LNCaP clone FGC (cell line): ENCODE results near the gene ZMYND10.

Source experiments
- DNase-seq: peaks from one replicate; pipeline ENCODE4 v3.0.0-alpha.2; 2011; ENCODE audit warnings: low read depth
- H3K4me3 ChIP-seq: 2 replicates; pipeline ENCODE4 v1.5.1; 2011; ENCODE audit warnings: mild to moderate bottlenecking, low read depth, low read length, control low read depth
- TF ChIP-seq, protein P1 (sequence below): IDR thresholded peaks from 2 replicates; pipeline ENCODE4 v1.5.1; 2012; ENCODE audit warnings: mild to moderate bottlenecking; ENCODE audit not compliant: control insufficient read depth, insufficient read depth; ENCODE audit errors: extremely low read depth

ZMYND10 gene

GRCh38 chr3:50378757-50379156, 33.2 kb upstream of the ZMYND10 start:
- no peak overlapping the region for H3K4me3 ChIP-seq
- TF ChIP-seq, protein P1, sequence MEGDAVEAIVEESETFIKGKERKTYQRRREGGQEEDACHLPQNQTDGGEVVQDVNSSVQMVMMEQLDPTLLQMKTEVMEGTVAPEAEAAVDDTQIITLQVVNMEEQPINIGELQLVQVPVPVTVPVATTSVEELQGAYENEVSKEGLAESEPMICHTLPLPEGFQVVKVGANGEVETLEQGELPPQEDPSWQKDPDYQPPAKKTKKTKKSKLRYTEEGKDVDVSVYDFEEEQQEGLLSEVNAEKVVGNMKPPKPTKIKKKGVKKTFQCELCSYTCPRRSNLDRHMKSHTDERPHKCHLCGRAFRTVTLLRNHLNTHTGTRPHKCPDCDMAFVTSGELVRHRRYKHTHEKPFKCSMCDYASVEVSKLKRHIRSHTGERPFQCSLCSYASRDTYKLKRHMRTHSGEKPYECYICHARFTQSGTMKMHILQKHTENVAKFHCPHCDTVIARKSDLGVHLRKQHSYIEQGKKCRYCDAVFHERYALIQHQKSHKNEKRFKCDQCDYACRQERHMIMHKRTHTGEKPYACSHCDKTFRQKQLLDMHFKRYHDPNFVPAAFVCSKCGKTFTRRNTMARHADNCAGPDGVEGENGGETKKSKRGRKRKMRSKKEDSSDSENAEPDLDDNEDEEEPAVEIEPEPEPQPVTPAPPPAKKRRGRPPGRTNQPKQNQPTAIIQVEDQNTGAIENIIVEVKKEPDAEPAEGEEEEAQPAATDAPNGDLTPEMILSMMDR, result no peak
- DNase-seq, result no peak

DNA sequence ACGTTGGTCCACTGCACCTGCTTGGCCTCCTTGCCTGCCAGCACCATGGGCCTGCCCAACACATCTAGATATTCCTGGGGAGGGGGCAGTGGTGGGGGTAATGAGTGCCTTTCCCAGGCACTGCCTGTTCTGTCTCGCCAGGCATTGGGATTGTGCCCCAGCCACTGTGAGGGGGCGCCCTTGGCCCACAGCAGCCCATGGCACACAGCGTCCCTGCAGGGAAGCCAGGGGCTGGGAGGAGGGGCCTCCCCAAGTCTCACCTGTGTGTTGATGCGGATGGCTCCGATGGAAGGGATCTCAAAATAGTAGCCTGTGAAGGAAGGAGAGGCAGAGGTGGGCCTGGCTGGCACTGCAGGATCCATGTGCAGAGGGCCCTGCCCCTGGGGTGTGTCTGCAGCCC, 32.5 kb upstream of the ZMYND10 start:
- DNase-seq, result no peak
- H3K4me3 ChIP-seq, result no peak overlapping the region
- TF ChIP-seq, protein P1, result no peak

GRCh38 chr3:50375258-50375931, 29.9 kb upstream of the ZMYND10 start:
- TF ChIP-seq, protein P1, result no peak
- H3K4me3 ChIP-seq, result no peak overlapping the region
- DNase-seq, result no peak

GRCh38 chr3:50374363-50375257, 29.1 kb upstream of the ZMYND10 start:
- TF ChIP-seq, protein P1, result no peak
- H3K4me3 ChIP-seq, result no peak overlapping the region
- DNase-seq, result no peak

- no peak for DNase-seq
- TF ChIP-seq, protein P1, result no peak
- no peak overlapping the region for H3K4me3 ChIP-seq
Measured at GRCh38 chr3:50373146-50374051, 27.9 kb upstream of the ZMYND10 start.

- TF ChIP-seq, protein P1, result no peak
- no peak overlapping the region for H3K4me3 ChIP-seq
- DNase-seq, result no peak
Measured at GRCh38 chr3:50372349-50372748, 26.8 kb upstream of the ZMYND10 start.
